Measurements from ENCODE around the gene UBASH3B.

The UBASH3B gene

DNA sequence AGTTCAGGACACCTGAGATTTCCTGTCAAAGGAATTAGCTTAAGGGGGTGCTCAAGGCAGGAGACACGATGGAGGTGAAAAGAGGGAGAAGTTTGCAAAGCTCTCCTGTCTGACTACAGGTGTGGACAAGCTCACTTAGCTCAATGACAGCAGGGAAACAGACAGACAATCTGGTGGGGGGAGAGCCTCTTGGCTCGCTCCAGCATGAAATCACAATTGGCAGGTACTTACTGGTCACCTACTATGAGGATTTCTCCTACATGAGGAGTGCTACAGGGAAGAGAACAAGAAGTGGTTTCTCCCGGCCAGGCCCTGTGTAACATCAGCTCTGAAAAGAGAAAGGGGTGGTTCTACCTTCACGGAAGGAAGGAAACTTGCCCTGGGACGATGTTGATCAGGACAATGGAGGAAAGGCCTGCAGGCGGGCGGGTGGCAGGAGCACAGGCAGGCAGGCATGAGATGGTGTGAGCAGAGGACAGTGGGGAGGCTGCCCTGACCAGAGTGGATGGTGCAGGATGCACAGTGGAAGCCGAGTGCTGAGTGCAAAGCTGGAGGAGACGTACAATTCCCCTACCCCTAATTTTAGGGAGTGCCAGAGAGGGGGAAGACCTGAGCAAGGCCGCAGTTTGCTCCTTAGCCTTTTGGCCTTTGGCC lies 124.9 kb downstream of the UBASH3B start:
- DNase-seq (ENCODE audit: low read depth in 3 of 3, low spot score in 1 of 3) = no peak

DNA sequence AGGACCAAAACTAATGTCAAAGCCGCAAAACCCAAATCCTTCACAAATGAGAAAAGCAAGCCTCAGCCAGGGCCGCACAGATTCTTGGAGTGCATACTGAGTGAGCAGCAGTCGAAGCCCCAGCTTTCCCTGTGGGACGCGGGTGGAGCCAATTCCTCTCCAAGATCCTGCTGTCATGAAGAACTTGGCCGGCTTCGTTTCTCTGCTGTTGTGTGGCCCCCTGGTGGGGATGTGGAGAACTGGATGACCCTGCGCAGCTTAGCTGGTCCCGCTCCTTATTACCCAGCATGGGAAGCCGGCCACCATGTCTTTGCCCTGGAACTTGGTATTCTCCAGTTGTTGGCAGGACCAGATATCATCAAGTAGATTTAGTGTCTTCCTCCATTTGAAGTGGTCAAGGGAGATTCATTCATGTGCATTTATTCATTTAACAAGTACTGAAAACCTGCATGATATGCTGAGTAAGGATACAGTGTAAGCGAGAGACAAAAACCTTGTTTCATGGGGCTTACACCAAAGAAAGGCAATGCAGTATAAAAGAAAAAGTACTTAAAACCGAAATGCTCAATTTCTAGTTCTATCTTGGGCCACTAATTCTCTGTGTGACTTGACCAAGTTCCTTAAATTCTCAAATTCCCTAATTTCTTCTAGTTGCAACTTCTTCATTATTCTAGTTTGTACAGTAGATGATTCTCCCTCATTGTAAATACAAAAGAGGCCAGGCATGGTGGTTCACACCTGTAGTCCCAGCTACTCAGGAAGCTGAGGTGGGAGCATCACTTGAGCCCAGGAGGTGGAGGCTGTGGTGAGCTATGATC lies 126.1 kb downstream of the UBASH3B start:
- DNase-seq (ENCODE audit: low read depth in 3 of 3, low spot score in 1 of 3) = peak; percentile 21 to 71 (median 48)

DNA sequence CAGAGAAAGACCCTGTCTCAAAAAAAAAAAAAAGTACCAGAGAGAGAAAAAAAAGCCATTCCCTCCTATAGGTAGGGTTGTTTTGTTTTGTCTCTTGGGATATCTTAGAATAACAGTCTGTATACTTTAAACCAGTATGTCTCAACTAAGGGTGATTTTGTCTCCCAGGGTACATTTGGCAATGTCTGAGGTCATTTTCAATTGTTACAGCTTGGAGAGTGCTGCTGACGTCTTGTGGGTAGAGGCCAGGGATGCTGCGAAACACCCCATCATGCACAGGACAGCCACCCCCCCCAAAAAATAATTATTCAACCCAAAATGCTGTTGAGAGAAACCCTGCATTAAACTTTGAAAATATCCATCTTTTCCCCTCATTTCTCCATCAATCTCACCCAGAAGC lies 126.7 kb downstream of the UBASH3B start:
- no peak for DNase-seq (ENCODE audit: low read depth in 3 of 3, low spot score in 1 of 3)

DNA sequence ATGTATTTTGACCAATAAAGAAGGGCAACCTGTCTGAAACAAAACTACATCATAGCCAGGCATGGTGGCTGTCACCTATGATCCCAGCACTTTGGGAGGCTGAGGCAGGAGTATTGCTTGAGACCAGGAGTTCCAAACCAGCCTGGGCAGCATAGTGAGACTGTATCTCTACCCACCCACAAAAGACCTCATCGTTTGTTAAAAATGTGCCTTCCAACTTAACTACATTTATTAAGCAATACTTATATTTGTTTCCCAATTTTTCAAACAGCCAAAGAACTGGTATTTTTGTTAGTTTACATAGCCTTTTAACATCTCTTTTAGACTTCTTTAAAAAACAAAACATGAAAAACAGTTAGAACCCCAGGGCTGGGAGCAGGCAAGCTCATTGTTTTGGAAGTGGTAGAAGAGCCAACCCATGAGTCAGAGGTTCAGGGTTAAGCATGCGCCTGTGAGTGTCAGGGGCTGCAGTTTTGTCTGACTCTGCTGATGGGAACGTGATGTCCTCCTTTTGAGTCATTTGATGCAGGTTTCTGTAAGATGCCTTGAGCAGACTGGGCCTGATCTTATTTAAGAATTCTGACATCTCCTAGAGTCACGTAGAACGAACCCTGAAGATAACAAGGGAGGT lies 128.9 kb downstream of the UBASH3B start:
- DNase-seq (ENCODE audit: low read depth in 3 of 3, low spot score in 1 of 3) = no peak

DNA sequence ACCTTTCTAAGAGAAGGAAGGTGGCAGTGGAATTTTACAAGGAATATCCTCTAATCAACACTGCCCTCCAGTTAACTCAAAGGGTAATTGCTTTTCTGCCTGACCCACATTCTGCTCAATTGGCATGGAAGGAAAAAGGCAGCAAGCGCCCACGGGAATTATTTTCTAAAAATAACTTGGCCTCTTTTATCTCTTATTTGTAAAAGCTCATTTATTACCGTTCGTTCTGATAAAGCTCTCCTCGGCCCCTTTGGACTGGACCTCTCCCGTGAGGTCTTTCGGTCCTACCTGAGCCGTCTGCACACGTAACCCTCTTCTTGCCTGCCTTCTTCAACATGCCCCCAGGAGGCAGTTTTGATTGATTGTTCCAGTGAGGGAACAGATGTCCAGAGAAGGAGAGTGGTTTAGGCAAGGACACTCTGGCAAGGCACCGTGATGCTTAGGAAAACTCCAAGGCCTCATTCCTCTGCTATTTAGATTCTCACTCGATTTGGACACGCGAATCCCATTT lies 129.6 kb downstream of the UBASH3B start:
- DNase-seq (ENCODE audit: low read depth in 3 of 3, low spot score in 1 of 3) = no peak

DNA sequence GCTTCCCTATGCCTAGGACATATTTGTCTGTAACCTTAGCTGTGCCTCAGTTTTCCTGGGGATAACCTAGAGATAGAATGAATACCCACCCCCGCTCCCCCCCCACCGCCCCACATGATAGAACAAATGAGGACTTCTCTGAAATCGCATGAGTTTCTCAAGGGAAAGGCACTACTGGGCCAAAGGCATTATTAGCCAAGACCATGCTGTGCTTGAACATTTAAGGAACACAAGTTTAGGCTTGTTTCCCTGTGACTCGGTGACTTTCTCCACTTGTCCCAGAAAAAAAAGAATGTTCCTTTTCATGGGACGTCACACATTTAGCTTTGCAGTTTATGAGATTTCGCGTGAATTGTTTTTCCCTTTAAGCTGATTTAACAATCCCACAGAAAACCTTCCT lies 131.4 kb downstream of the UBASH3B start:
- DNase-seq (ENCODE audit: low read depth in 3 of 3, low spot score in 1 of 3) = no peak

DNA sequence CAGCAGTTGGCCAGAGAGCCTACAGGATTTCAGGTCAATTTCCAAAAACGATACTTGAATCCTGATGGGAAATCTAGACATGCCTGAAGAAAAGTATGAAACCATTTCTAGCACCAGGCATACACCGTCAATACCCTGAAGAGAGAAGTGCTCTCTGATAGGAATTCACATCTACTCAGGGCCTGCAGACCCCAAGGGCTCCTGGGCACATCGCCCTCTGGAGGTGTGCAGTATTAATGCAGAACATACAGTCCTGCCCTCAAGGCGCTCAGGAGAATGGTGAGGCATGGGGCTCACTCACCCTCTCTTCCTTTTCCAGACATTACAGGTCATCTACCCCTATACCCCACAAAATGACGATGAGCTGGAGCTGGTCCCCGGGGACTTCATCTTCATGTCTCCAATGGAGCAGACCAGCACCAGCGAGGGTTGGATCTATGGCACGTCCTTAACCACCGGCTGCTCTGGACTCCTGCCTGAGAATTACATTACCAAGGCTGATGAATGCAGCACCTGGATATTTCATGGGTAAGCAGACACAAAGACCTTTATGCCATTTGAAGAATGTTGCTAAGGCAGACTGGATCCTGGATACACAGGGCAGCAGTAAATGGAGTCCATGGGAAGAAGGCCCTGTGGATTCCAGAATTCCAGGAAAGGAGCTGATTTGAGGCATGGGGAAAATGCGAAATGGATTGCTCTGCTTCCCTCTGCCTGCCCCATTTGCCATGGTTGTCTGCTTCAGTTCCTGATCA lies 133.4 kb downstream of the UBASH3B start:
- no peak for DNase-seq (ENCODE audit: low read depth in 3 of 3, low spot score in 1 of 3)

DNA sequence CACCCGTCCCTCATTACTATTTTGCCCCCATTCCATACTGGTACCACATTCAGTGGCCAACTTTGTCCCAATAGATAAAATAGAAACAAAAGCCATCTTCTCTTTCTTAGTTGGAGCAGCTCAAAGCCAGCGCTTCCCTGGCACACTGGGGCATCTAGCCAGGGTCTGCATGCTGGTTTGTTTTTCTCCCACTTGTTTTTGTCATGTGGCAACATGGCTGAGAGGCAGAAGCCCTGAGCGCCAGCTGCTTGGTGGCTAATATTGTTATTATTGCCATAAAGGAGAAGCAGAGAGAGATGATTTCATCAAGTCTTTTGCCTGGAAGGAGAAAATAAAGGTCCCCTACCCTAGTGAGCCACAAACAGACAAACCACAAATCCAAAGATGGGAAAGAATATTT lies 134.4 kb downstream of the UBASH3B start:
- DNase-seq (ENCODE audit: low read depth in 3 of 3, low spot score in 1 of 3) = no peak

DNA sequence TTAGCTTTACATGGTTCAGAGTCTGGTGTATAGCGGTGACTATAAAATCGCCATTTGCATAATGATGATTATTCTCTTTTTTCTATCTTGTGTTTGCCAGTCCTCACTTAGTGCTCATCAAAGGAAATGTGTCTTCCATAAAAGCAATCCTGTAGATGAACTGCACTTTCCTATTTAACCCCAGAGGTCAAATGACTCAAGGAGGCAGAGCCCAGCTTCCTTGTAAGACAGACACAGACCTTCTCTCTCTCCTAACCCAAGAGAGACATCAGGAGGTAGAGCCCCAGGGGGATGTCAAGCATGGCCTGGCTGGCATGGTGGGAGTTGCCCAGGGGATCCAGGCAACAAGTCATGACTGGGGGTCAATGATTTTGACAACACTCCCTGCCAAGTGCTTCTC lies 135.9 kb downstream of the UBASH3B start:
- DNase-seq (ENCODE audit: low read depth in 3 of 3, low spot score in 1 of 3) = no peak

DNA sequence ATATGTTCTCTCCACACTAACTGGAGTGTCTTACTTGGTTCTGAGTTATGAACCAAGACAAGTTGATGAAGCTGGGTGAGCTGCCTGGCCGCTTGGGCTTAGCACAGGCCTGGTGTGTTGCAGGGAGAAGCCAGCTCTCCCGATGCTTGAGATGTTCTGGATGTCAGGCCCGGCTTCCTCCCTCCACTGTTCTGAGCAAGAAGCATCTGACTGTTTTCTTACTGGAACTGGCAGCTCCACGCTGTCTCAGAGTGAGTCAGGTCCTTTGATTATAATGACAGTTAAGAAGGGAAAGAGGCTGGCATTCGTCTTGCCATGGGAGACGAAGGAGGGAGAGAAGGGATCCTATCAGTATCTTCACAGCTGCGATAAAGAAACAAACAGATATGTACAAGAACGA lies 136.3 kb downstream of the UBASH3B start:
- DNase-seq (ENCODE audit: low read depth in 3 of 3, low spot score in 1 of 3) = no peak

DNA sequence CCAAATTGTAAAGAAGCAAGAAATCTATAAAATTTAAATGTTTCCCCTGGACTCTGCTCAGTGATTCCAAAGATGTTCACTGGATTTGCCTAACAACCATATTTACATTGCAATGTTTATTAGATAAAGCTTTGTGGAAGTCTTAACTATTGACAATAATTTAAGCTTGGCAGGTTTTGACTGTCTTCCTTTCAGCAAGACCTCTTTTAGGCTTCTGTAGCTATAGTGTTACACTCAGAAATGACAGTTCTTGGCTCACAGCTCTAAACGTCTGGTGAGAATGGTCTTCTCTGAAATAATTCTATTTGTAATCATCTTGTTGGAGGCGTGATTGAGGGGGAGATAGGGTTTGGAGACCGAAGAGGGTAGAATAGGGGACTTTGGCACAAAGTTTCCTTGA lies 138.0 kb downstream of the UBASH3B start:
- no peak for DNase-seq (ENCODE audit: low read depth in 3 of 3, low spot score in 1 of 3)

DNA sequence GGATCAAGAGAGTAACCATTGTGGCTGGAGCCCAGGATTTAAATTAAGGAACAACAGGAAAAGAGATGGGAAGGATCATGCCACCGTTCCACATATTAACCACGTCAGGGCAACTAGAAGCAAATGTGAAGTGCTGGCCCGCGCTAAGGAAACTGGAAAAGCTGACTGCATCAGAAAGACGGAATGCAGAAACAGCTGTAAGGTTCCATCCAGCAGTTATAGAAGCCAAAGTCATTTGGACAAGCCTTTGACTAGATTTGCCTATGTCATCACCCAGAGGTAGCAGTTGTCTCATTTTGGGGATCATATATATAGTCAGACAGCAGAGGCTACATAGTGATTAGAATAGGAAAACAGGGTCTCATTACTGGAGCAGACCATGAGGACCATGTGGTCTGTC lies 139.8 kb downstream of the UBASH3B start:
- no peak for DNase-seq (ENCODE audit: low read depth in 3 of 3, low spot score in 1 of 3)

DNA sequence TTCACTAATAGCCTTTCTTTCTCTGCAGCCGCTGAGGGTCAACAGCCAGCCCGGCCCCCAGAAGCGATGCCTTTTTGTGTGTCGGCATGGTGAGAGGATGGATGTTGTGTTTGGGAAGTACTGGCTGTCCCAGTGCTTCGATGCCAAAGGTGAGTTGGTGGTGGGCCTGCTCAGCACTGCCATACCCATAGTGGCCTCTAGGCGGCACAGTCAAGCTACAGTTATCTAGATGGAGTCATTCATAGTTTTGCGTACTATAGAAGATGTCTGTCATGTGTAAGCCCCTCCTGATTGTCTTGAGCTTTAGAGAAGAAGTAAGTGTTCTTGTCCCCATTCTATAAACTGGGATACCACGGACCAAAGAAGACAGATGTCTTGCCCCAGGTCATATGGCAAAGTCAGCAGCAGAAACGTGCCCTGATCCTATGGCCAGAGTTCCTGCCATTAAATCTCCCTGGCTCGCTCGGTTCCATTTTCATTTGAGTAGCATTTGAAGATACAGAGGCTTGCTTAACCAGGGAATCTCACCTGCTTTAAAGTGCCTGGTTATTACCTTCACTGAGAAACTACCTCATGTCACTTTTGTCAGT lies 140.7 kb downstream of the UBASH3B start:
- peak in 2 of 3 donors; percentile 33 to 62 for DNase-seq (ENCODE audit: low read depth in 3 of 3, low spot score in 1 of 3)

DNA sequence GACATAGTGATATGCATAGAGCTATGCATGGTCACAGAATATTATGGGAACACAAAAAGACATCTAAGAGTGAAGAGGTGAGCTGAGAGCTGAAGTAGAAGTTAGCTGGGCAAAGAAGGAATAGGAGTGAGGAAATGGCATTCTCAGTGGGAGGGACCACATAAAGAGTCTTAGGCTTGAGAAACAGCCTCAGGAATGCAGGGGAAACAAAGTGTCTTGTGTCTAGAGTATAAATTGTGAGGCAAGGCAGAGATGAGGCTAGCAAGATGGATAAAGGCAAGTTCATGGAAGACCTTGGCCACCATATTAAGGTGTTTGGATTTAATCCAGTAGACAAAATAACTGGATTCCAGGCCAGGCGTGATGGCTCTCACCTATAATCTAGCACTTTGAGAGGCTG lies 142.1 kb downstream of the UBASH3B start:
- DNase-seq (ENCODE audit: low read depth in 3 of 3, low spot score in 1 of 3) = no peak

DNA sequence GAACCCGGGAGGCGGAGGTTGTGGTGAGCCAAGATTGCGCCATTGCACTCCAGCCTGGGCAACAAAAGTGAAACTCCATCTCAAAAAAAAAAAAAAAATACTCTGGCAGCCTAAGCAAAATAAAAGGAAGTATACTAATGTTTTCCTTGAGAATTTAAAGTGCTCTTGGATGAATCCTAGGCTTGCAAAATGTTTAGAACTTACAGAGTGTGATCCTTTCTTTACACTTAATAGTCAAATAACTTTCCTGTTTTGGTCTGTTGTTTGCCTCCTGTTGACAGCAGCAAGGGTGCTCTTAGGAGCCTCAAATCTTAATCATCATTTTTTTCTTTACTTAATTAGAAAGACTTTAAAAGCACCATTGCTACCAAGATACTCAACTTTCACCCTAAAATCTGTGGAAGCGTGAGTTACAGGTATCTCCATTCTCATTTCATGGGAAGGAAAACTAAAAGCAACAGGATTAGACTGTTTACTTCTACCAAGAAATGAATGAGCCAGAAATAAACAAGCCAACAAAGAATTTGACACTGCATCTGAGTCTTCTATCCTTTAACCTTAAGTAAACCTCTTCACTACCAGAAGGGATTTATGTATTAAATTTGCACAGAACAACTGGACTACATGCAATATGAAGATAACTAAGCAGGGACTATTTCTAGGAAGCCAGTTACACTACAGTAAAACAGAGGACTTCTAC lies 144.0 kb downstream of the UBASH3B start:
- DNase-seq (ENCODE audit: low read depth in 3 of 3, low spot score in 1 of 3) = no peak

DNA sequence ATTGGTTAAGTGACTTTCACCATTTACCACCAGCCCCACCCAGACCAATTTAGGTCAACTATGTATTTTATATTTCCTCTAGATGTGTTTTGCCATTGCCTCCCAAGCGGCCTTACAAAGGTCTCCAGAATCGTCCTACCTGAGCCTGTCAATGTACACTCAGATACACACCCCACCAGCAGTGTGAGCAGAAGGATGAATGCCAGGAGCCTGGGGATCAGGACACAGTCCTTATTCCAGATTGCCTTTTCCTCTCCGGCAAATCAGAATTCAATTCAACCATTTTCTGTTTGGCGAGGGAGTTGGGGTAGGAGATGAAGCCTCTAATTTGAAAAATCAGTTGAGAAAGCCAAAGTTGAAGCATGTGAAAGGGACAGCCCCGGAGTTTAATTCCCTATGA lies 147.4 kb downstream of the UBASH3B start:
- no peak for DNase-seq (ENCODE audit: low read depth in 3 of 3, low spot score in 1 of 3)

DNA sequence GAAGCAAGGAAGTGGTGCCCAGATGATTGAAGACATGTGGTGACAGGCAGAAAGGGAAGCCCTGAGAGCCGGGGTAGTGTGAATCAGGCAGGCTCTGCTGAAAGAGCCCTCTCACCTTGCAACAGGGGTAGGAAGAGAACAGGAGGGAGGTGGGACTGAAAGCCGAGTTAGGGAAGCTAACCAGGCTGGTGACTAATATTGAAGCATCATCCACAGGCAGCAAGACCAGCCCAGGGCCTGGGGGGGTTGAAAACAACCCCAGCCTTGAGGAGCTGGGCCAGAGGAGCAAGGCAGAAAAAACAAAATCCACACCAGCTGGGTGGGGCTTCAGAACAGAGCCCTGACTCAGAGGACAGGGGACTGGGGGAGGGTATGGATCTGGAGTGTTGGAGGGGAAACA lies 147.8 kb downstream of the UBASH3B start:
- DNase-seq (ENCODE audit: low read depth in 3 of 3, low spot score in 1 of 3) = no peak

DNA sequence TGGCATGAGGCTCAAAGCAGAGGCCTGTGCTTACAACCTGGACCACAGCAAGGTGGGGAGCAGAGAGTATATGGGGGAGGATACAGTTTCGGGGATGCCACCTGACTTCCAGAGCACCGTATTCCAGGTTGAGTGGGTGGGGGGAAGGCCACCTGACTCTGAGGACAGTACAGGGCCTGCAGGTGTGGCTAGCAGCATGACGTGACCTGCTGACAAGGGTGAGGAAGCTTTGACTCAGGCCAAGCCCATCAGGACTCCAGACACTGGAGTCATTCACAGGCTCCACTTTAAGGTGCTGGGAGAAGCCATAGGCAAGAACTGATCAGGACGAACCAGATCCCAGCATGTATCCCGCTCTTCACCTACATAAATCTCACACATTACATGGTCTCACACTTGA lies 148.2 kb downstream of the UBASH3B start:
- DNase-seq (ENCODE audit: low read depth in 3 of 3, low spot score in 1 of 3) = no peak

DNA sequence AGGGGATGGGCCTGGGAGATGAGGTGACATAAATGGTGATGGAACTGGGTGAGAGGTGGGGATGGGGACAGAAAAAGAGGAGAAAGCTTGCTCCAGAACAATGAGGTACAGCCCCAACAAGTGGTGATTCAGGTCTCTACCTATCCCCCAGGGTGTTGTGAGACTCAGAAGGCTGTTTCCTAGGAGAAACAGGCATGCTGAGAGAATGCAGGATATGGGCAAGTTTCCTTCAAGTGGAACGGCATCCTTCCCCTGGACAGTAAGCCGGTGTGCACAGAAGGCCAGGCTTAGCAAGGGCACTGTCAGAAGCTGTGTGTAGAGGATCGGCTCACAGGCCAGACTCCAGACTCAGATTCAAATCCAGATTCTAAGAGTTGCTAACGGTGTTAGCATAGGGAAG lies 148.6 kb downstream of the UBASH3B start:
- no peak for DNase-seq (ENCODE audit: low read depth in 3 of 3, low spot score in 1 of 3)

DNA sequence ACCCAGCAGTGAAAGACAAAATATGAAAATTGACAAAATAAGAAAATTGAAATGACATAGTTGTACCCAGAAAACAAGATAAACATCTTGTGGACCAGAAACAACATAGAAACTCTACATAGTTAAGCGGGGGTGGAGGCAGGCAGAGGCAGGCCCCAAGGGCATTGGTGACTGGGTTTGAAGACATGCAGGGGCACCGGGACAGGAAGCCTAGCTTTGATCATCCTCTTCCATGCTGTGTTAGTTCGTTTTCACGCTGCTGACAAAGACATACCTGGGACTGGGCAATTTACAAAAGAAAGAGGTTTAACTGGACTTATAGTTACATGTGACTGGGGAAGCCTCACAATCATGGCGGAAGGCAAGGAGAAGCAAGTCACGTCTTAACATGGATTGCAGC lies 149.3 kb downstream of the UBASH3B start:
- no peak for DNase-seq (ENCODE audit: low read depth in 3 of 3, low spot score in 1 of 3)
